HCT116 (cell line): Measurements from ENCODE around the gene MPEG1. TPM values are rescaled to one million over a fixed set of nuclear protein-coding genes. Genes with fewer than 3 reads are reported as not detected.

Experiments
- ATAC-seq: fragments of 200-7000 bp; cut with Tn5 transposase; 2 replicates; pipeline ENCODE4 v1.9.1; 2020; ENCODE audit warnings: mild to moderate bottlenecking, moderate library complexity
- BruUV-seq: library from RNA; stranded (reverse); fragments of 400-500 nt; replicated peaks from 2 replicates; lab custom pipeline; 2021; lab: Mats Ljungman, UMichigan
- CTCF ChIA-PET: fragments of 300-600 bp; sonication (Branson Sonifier 250); formaldehyde crosslinking; loops from one replicate; lab custom pipeline; 2021; ENCODE audit warnings: antibody characterized with exemption; lab: Charles Lee
- POLR2A ChIA-PET: fragments of 300-600, 350-600 bp; sonication (Branson Sonifier 250); formaldehyde crosslinking; loops from one replicate; lab custom pipeline; 2021; ENCODE audit warnings: antibody characterized with exemption; lab: Charles Lee
- RAD21 ChIA-PET, 2 experiments: fragments of 300-600 bp; sonication (Branson Sonifier 250); formaldehyde crosslinking; loops; one replicate each; lab custom pipeline; 2023; ENCODE audit warnings: low total read pairs in 2 of 2; ENCODE audit not compliant: uncharacterized antibody in 2 of 2, unreplicated experiment in 2 of 2, low non-redundant PET in 1 of 2; lab: Charles Lee
- DNase-seq: peaks from one replicate; pipeline ENCODE4 v3.0.0-alpha.2; 2010; ENCODE audit warnings: low read depth, low spot score
- H2AFZ ChIP-seq: fragments of 200-600 bp; shearing (Covaris generic), sonication (generic); 2 replicates; pipeline ENCODE4 v1.6.1; 2017; ENCODE audit warnings: low read depth, mixed run types, mixed read lengths, antibody characterized with exemption, low read length; ENCODE audit not compliant: poor library complexity, severe bottlenecking
- H3K27ac ChIP-seq: 2 replicates; pipeline ENCODE4 v1.5.1; 2012; ENCODE audit warnings: low read depth, low read length
- H3K27me3 ChIP-seq: fragments of 200-600 bp; sonication (generic); 2 replicates; pipeline ENCODE4 v1.6.1; 2016; ENCODE audit warnings: mixed run types, low read length, mixed read lengths; ENCODE audit not compliant: insufficient read depth
- H3K36me3 ChIP-seq, 2 experiments: fragments of 200-500 bp in 1 of 2; fragments of 200-600 bp in 1 of 2; sonication (Bioruptor generic) in 1 of 2; sonication (generic) in 1 of 2; 2 replicates each; pipeline versions ENCODE4 v1.5.1 to v1.6.1; 2014 to 2016; ENCODE audit warnings: low read length in 2 of 2, inconsistent platforms in 1 of 2, mixed read lengths in 1 of 2, mixed run types in 1 of 2; ENCODE audit not compliant: insufficient read depth in 2 of 2, control insufficient read depth in 1 of 2
- H3K4me1 ChIP-seq, 2 experiments: fragments of 200-600 bp in 1 of 2; sonication (generic) in 1 of 2; 2 replicates each; pipeline versions ENCODE4 v1.5.1 to v1.6.1; 2012 to 2017; ENCODE audit warnings: low read length in 2 of 2, inconsistent platforms in 1 of 2, mild to moderate bottlenecking in 1 of 2, mixed read lengths in 1 of 2, mixed run types in 1 of 2, moderate library complexity in 1 of 2; ENCODE audit not compliant: insufficient read depth in 2 of 2, control insufficient read depth in 1 of 2
- H3K4me2 ChIP-seq: fragments of 200-600 bp; sonication (generic); 2 replicates; pipeline ENCODE4 v1.6.1; 2017; ENCODE audit warnings: mixed run types, low read length, mixed read lengths
- H3K4me3 ChIP-seq, 2 experiments: fragments of 200-600 bp in 1 of 2; sonication (generic) in 1 of 2; replicated peaks in 1 of 2; 2 replicates each; pipeline ENCODE4 v1.5.1; 2011 to 2016; ENCODE audit warnings: low read length in 2 of 2, control low read depth in 1 of 2, low read depth in 1 of 2, mild to moderate bottlenecking in 1 of 2, mixed read lengths in 1 of 2, mixed run types in 1 of 2
- H3K79me2 ChIP-seq: fragments of 200-600 bp; sonication (generic); 2 replicates; pipeline ENCODE4 v1.6.1; 2017; ENCODE audit warnings: mild to moderate bottlenecking, mixed run types, low read length, moderate library complexity, mixed read lengths; ENCODE audit not compliant: insufficient read depth
- H3K9ac ChIP-seq: fragments of 200-600 bp; sonication (generic); 2 replicates; pipeline ENCODE4 v1.6.1; 2016; ENCODE audit warnings: low read length, mixed read lengths
- H3K9me2 ChIP-seq: fragments of 200-600 bp; sonication (generic), shearing (Covaris generic); 2 replicates; pipeline ENCODE4 v1.6.1; 2017; ENCODE audit warnings: mixed run types, mild to moderate bottlenecking, moderate library complexity; ENCODE audit not compliant: insufficient read depth
- H3K9me3 ChIP-seq, 2 experiments: fragments of 200-500 bp in 1 of 2; fragments of 200-600 bp in 1 of 2; sonication (Bioruptor generic) in 1 of 2; sonication (generic) in 1 of 2; 2 replicates each; pipeline ENCODE4 v1.6.1; 2014 to 2017; ENCODE audit warnings: low read length in 2 of 2, mixed read lengths in 2 of 2, inconsistent platforms in 1 of 2, low read depth in 1 of 2, mild to moderate bottlenecking in 1 of 2, mixed run types in 1 of 2, moderate library complexity in 1 of 2; ENCODE audit not compliant: control insufficient read depth in 1 of 2, insufficient read depth in 1 of 2
- H4K20me1 ChIP-seq: fragments of 200-600 bp; sonication (generic), shearing (Covaris generic); 2 replicates; pipeline ENCODE4 v1.6.1; 2017; ENCODE audit warnings: mixed run types, mild to moderate bottlenecking, moderate library complexity; ENCODE audit not compliant: insufficient read depth
- CBX3 ChIP-seq: IDR thresholded peaks from 2 replicates; pipeline ENCODE4 v1.6.1; 2012; ENCODE audit warnings: low read depth
- ELF1 ChIP-seq: IDR thresholded peaks from 2 replicates; pipeline ENCODE4 v1.6.1; 2012; ENCODE audit warnings: low read depth, borderline replicate concordance
- MAX ChIP-seq: IDR thresholded peaks from 2 replicates; pipeline ENCODE4 v1.6.1; 2012
- POLR2A ChIP-seq: IDR thresholded peaks from 2 replicates; pipeline ENCODE4 v1.7.0; 2011; ENCODE audit warnings: borderline replicate concordance; ENCODE audit not compliant: insufficient read depth, insufficient read length; ENCODE audit errors: extremely low read depth
- RAD21 ChIP-seq: IDR thresholded peaks from 2 replicates; pipeline ENCODE4 v1.6.1; 2012; ENCODE audit warnings: low read depth, mild to moderate bottlenecking
- SIN3A ChIP-seq: IDR thresholded peaks from 2 replicates; pipeline ENCODE4 v1.6.1; 2012; ENCODE audit warnings: low read depth
- YY1 ChIP-seq: IDR thresholded peaks from 2 replicates; pipeline ENCODE4 v1.6.1; 2011; ENCODE audit warnings: low read length, low read depth, moderate library complexity, mild to moderate bottlenecking; ENCODE audit not compliant: insufficient replicate concordance; ENCODE audit errors: extremely low read depth
- ZBTB33 ChIP-seq: IDR thresholded peaks from 2 replicates; pipeline ENCODE4 v1.6.1; 2011; ENCODE audit warnings: mild to moderate bottlenecking, low read length, moderate library complexity; ENCODE audit not compliant: insufficient replicate concordance; ENCODE audit errors: extremely low read depth
- ZNF274 ChIP-seq: fragments of 200-500 bp; sonication (Bioruptor generic); IDR thresholded peaks from 2 replicates; pipeline ENCODE4 v1.6.1; 2014; ENCODE audit warnings: mild to moderate bottlenecking, low read depth, low read length, inconsistent platforms
- intact Hi-C: fragments of 100-400 bp; cut with micrococcal nuclease; formaldehyde crosslinking; loops from 2 replicates; pipeline ENCODE4 v1.10.0; 2022
- total RNA-seq: library from RNA; stranded (reverse); gene quantifications from one replicate; pipeline ENCODE4 v1.2.1, GENCODE V29; 2021; ENCODE audit not compliant: unreplicated experiment
- TF ChIP-seq, protein P1 (sequence below), 3 experiments: fragments of 200-600 bp in 1 of 3; sonication (generic) in 1 of 3; IDR thresholded peaks in 2 of 3; conservative IDR thresholded peaks in 1 of 3; 2 replicates each; pipeline ENCODE4 v1.5.1; 2012 to 2017; ENCODE audit warnings: low read depth in 2 of 3, low read length in 2 of 3, antibody characterized with exemption in 1 of 3, borderline replicate concordance in 1 of 3, control low read depth in 1 of 3, mild to moderate bottlenecking in 1 of 3, mixed read lengths in 1 of 3, mixed run types in 1 of 3, moderate library complexity in 1 of 3; ENCODE audit not compliant: insufficient read depth in 1 of 3

The MPEG1 gene
- total RNA-seq, 1 experiment from 2014 or later: 0.07 TPM

DNA sequence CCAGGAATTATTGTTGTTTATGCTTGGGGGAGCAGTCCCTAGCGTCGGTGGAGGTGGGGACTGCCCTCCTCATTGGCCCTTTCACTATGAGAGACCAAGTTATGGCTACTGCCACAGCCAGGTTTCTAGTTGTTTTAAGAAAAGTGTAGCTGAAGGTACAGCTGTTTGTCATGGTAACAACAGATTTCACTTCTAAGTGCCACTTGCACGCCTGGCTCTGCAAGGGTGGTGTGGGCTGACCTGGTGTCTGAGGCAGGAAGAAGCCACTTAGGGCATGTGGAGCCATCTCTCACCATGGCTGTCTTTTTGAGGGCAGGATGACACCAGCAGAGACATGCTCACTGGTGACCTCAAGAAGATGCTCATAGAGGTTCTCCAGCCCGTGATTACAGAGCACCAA lies 46.3 kb upstream of the MPEG1 start (continued):
- TF ChIP-seq YY1: no peak
- TF ChIP-seq, protein P1, sequence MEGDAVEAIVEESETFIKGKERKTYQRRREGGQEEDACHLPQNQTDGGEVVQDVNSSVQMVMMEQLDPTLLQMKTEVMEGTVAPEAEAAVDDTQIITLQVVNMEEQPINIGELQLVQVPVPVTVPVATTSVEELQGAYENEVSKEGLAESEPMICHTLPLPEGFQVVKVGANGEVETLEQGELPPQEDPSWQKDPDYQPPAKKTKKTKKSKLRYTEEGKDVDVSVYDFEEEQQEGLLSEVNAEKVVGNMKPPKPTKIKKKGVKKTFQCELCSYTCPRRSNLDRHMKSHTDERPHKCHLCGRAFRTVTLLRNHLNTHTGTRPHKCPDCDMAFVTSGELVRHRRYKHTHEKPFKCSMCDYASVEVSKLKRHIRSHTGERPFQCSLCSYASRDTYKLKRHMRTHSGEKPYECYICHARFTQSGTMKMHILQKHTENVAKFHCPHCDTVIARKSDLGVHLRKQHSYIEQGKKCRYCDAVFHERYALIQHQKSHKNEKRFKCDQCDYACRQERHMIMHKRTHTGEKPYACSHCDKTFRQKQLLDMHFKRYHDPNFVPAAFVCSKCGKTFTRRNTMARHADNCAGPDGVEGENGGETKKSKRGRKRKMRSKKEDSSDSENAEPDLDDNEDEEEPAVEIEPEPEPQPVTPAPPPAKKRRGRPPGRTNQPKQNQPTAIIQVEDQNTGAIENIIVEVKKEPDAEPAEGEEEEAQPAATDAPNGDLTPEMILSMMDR (IDR thresholded peaks at IDR 0.05 in 2 of 3, conservative IDR thresholded peaks at IDR 0.05 in 1 of 3; ENCODE audit: borderline replicate concordance in 1 of 3, insufficient read depth in 1 of 3, low read depth in 2 of 3, low read length in 2 of 3): no peak
- TF ChIP-seq MAX: no peak
- no peak for TF ChIP-seq POLR2A
- TF ChIP-seq ZNF274: no peak
- no peak for TF ChIP-seq CBX3
- TF ChIP-seq, all 23 proteins: peak for 0

- no peak overlapping the region for H3K4me2 ChIP-seq
- CTCF ChIA-PET: no interaction called here
- no peak for ATAC-seq
Measured at GRCh38 chr11:59255281-59255680, 42.6 kb upstream of the MPEG1 start.

More at GRCh38 chr11:59255281-59255680, 42.6 kb upstream of the MPEG1 start:
- POLR2A ChIA-PET: no interaction called here
- no peak overlapping the region for H3K9ac ChIP-seq
- H4K20me1 ChIP-seq: no peaks in the 10 kb centered on the region
- intact Hi-C loops: no loop called here
- H2AFZ ChIP-seq: no peak overlapping the region
- no TSS peak for BruUV-seq
- TF ChIP-seq, protein P1 (IDR thresholded peaks at IDR 0.05 in 2 of 3, conservative IDR thresholded peaks at IDR 0.05 in 1 of 3; ENCODE audit: borderline replicate concordance in 1 of 3, insufficient read depth in 1 of 3, low read depth in 2 of 3, low read length in 2 of 3): no peak
- TF ChIP-seq RAD21 (no peak), ELF1 (no peak), SIN3A (no peak), ZBTB33 (no peak)
- no peaks in the 10 kb centered on the region for H3K4me1 ChIP-seq
- no peaks in the 10 kb centered on the region for H3K9me2 ChIP-seq
- H3K9me3 ChIP-seq: no peaks in the 10 kb centered on the region
- no peaks in the 10 kb centered on the region for H3K27me3 ChIP-seq
- H3K36me3 ChIP-seq: no peaks in the 10 kb centered on the region
- no peak overlapping the region for H3K4me3 ChIP-seq
- RAD21 ChIA-PET: no interaction called here
- no peak overlapping the region for H3K27ac ChIP-seq
- no peaks in the 10 kb centered on the region for H3K79me2 ChIP-seq
- no peak for DNase-seq
